SHP77 treated with DMSO at 0.1 percent for 48 hours (cell line): ENCODE data around the gene CCDC51.
"Not testable (repeated sequence)": the region's sequence is repeated elsewhere in the genome, so short reads cannot be mapped to it uniquely, and the experiment has no call there.

Source experiments
- DNase-seq: peaks from one replicate; lab custom pipeline; 2025; lab: John Stamatoyannopoulos, UW

Gene CCDC51, protein sequence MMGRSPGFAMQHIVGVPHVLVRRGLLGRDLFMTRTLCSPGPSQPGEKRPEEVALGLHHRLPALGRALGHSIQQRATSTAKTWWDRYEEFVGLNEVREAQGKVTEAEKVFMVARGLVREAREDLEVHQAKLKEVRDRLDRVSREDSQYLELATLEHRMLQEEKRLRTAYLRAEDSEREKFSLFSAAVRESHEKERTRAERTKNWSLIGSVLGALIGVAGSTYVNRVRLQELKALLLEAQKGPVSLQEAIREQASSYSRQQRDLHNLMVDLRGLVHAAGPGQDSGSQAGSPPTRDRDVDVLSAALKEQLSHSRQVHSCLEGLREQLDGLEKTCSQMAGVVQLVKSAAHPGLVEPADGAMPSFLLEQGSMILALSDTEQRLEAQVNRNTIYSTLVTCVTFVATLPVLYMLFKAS

DNA sequence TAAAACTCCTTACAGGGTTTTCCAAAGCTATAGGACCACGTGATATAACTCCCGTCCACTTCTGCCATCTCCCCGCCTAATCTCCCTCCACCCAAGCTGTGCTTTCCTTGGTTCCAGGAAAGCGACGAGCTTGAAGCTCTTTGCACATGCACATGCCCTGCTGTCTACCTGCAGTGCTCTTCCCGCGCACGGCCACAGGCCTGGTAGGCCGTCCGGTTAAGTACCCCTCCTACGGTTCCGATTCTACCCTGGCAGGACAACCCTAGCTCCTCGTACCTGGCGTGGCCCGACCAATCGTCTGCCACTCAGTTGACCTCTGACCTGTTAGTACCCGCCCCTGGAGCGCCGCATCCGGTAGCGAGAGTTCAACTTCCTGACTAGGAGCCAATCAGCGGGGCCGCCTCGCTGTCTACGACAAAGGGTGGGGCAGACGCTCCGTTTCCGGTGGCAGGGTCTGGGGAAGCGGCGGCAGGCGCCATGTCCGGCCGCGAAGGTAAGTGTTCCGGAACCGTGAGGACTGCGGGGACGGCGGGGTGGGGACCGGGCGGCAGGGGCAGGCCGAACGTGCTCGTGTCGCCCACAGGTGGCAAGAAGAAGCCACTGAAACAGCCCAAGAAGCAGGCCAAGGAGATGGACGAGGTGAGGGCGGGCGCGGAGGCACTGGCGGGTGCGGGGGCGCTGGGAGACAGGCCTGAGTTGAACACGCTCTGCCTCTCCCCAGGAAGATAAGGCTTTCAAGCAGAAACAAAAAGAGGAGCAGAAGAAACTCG is at the start of gene CCDC51, which contains the start of gene TMA7:
CCDC51 (minus strand) TSS at position 300 of the 770 bp plus-strand sequence. CDS start 4,991 bp downstream, outside the sequence.
TMA7 (plus strand) TSS at position 438 of the 770 bp plus-strand sequence; CDS start at position 478, 40 bp downstream.
- peak; percentile 95 for DNase-seq

DNA sequence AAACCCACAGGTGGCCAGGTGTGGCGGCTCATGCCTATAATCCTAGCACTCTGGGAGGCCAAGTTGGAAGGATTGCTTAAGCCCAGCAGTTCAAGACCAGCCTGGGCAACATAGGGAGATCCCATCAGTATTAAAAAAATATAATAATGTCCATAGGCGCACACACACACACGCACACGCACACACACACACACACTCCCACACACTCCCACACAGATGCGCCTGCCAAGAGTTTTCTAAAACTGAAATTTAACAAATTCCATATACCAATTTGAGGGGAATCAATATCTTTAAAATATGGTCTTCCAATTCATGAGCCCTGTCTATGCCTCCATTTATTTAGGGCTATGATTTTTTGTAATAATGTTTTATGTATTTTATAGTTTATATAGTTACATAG is 47.0 kb upstream of the CCDC51 start:
- no peak for DNase-seq

DNA sequence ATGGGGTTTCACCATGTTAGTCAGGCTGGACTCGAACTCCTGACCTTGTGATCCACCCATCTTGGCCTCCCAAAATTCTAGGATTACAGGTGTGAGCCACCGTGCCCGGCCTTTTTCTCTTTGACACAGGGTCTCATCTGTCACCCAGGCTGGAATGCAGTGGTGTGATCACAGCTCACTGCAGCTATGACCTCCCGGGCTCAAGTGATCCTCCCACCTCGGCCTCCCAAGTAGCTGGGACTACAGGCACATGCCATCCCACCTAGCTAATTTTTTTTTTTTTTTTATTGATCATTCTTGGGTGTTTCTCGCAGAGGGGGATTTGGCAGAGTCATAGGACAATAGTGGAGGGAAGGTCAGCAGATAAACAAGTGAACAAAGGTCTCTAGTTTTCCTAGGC is 42.9 kb upstream of the CCDC51 start:
- DNase-seq = not testable (repeated sequence)

DNA sequence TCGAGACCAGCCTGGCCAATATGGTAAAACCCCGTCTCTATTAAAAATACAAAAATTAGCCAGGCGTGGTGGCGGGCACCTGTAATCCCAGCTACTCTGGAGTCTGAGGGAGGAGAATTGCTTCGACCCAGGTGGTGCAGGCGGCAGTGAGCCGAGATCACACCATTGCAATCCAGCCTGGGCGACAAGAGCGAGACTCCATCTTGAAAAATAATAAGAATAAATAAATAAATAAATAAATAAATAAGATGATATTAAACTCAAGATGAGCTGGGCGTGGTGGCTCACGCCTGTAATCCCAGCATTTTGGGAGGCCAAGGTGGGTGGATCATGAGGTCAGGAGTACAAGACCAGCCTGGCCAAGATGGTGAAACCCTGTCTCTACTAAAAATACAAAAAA is 41.0 kb upstream of the CCDC51 start:
- not testable (repeated sequence) for DNase-seq

DNA sequence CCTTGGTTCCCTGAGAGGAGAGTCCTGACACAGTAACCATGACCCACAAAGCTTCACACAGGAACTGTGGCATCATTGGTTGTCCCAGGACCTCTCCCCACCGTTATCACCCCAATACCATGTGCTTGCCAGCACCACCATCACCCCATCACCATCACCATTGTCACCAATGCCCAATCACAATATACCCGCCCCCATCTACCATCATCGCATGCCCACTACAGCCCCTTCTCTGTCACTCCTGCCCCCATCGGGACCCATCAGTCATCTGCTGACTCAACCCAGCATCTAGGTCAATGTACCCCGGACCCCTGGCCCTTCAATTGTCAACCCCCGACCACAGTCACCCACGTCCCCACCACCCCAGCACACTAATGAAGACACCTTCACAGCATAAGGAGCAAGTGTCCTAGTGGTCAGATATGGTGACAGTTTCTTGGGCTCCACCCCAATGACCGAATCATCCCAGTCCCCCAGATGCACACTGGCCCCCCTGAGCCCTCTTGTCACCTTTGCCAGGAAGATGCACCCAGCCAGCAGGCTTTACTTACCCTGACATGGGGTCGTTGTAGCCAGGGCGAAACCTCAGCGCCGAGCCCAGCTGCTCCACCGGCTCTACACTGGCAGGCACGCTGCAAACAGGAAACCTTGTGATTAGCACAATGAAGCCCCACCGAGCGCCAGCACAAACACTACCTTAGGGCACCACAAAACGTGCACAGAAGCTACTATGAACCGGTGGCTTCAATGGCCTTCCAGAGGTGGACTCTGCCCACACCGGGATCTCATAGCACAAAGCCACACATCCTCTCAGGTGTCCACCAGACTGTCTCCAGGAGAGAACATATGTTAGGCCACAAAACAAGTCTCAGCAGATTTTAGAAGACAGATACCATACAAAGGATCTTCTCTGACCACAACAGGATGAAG is 39.0 kb upstream of the CCDC51 start:
- no peak for DNase-seq

DNA sequence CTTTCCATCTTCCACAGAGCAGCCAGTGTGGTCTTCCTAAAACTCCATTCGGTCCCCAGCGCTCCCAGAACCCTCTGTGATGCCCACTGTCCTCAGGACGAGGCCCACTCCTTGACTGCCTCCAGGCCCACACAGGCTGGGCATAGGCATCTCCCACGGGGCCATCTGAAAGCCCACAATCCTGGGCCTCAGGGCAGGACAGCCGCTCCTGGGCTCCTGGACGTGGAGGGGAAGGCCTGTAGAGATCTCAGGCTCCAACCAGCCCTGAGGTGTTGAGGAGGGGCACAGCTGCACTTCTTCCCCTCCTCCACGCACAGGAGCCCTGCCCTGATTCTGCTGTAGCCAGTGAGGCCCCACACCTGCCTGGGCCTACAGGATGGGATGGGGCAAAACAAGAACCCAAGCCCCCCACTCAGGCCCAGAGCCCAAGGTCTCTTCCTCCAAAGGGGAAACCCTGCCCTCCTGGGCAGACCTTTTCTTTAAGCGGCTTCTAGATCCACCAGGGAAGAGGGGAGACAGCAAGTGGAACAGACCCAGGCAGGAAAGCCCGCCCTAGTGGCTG is 38.1 kb upstream of the CCDC51 start:
- DNase-seq = no peak

DNA sequence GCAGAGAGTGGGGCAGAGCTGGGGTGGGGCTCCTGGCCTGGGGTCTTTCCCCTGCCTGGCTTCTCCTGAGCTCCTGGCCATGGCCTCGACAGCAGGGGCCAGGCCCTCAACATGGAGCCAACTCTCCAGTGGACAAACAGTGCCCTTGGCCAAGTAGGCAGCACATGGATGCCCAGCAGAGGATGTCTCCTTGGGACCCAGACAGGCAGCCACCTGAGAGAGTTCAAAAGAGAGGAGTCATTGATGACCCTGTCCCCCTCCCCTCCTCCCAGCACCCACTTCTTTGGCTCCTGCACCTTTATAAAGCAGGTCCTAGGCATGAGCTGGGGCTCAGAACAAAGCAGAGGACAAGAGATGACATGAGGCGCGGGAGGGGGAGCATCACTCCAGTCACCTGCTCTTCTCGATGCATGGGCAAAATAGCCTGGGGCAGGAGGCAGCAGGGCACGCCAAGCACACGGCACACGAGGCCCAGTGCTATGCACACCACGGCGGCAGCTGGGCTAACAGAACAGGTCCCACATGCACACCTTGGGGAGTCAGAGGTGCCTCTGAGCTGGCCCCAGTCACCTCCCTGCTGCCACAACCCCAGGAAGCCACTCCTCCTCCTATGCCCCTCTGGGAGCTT is 36.6 kb upstream of the CCDC51 start:
- DNase-seq = no peak

DNA sequence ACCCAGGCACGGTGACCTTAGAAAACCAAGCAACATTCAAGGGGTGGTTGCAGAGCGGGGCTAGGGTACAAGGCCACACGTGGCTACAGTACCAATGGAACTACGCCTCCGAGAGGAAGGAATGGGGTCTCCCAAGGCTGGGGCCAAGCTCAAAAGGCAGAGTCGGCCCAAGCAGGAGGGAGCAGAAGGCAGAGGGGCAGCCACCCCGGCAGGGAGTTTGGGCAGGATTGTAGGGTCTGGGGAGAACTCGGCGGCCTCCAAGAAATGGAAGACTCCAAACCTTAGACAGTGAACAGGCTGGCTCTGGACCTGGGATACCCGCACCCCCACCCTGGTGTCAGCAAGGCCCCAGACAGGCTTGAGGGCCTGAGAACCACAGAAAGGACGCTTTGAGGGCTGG is 35.3 kb upstream of the CCDC51 start:
- no peak for DNase-seq

DNA sequence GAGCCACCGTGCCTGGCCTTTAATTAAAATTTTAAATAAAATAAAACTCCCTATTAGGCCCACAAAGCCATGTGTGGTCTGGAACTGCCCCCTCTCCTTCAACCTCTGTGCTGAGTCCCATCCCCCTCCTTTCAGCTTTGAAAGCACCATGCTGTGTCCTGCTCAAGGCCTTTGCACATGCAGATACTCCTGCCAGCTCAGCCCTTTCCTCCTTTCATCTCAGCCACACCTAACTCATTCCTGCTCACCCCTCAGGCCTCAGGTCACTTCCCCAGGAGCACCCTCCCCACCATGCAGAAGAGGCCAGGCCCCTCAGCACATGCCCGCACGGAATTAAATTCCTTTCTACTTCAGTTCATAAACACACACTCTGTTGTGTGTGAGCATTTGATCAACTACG is 34.7 kb upstream of the CCDC51 start:
- DNase-seq = no peak

DNA sequence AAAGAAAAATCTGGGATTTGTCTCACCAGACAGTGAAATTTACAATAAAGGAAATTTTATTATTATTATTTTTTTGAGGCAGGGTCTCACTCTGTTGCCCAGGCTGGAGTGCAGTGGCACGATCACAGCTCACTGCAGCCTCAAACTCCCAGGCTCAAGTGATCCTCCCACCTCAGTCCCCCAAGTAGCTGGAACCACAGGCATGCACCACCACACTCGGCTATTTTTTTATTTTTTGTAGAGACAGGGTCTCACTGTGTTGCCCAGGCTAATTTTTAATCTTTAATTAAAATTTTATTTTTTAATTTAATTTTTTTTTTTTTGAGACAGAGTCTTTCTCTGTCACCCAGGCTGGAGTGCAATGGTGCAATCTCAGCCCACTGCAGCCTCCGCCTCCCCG is 34.1 kb upstream of the CCDC51 start:
- DNase-seq = not testable (repeated sequence)

DNA sequence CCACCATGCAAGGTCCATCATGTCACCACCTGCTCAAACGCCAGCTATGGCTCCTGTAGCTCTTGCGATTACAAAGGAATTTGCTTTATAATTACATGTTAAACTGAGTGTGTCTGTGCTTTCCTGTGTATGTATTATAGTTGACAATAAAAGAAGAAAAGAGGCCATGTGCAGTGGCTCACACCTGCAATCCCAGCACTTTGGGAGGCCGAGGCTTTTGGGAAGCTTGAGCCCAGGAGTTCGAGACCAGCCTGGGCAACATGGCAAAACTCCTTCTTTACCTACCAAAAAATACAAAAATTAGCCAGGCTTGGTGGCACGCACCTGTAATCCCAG is 33.7 kb upstream of the CCDC51 start:
- DNase-seq = peak; percentile 44

DNA sequence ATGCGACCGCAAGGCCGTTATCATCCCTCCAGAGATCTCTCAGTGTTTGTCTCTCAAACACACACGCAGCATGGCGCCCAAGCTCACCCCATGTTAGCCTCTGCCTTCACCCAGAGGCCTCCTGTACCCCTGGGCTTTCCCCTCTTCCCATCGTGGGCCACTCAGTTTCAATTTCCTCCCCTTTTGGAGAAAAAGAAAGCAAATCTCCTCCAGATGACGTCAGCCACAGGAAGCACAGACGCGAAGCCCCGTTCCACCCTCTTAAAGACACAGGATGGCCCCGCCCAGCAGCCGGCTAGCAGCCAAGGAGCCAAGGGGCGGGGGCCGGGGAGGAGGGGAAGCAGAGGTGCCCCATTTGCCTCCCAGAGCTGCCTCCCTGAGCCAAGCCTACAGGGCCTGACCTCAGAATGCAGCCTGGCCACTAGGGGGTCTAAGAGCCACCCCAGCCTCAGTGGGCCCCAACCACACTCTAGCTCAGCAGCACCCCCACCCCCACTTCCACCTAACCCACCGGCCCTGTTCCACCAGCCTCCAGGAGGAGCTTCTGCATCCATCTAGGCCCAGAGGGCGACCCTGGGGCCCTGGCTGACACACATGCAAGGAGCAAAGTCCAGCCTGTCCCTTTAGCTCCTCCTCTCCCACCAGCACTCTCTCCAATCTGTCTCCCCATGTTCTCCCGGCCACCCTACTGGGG is 33.2 kb upstream of the CCDC51 start:
- peak; percentile 54 for DNase-seq

DNA sequence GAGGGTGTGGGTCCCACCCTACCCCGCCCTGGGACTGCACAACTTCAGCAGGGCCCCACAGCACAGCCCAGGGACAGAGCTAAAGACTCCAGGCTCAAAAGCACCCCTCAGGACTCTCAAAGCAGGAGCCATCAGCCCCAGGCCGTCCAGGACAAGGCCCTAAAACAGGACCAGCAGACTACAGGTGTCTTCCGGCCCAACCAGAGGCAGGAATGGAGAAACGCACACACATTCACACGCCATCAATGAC is 32.7 kb upstream of the CCDC51 start:
- DNase-seq = no peak

DNA sequence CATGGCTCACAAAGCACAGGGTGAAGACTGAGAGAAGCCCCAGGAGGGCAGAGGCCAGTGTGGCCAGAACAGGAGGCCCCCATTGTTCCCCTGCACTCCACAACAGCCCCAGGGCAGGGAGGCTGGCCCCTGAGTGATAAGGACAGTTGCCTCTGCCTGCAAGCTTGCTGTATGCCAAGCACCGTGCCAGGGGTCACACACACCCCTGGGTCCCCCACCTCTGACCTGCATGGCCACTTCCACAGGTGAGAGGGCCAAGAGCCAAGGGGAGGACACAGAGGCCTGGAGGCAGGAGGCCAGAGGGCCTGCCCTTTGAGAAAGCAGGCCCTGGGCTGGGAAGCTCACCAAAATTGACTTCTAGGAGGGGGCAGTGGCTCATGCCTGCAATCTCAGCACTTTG is 30.4 kb upstream of the CCDC51 start:
- no peak for DNase-seq

DNA sequence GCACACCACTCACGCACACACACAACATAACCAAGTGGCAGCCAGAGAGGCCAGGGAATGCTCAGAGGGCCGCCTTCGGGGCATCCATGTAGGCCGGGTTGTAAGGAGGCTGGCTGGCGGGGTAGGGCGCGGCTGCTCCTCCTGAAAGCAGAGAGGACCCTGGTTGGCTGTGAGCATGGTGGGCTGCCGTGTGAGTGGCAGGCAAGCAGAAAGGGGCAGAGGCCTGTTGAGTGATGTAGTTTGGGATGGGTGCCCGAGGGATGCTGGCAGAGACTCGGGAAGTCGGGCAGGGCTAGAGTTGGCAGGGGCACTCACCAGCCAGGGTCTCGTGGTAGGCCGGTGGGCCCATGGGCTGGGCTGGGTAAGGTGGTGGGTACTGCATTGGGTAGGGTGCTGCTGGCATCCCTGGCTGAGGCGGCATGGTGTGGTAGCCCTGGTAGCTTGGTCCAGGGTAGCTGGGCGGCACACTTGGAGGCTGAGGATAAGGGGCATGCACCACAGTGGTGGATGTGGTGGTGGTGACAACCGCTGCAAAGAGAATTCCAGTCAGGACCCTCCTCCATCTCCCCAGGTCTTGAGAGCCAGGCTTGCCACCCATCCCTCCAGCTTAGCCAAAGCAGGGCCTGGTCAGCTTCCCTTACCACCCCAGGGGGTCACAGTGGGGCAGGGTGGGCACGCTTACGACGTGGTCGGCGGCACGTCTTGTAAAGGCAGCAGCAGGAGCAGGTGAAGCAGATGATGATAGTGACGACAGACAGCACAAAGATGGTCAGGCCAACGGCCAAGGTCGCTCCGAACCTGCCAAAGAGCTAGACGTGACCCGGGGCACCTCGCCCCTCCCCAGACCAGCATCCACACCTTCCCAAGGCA is 29.4 kb upstream of the CCDC51 start:
- DNase-seq = no peak

DNA sequence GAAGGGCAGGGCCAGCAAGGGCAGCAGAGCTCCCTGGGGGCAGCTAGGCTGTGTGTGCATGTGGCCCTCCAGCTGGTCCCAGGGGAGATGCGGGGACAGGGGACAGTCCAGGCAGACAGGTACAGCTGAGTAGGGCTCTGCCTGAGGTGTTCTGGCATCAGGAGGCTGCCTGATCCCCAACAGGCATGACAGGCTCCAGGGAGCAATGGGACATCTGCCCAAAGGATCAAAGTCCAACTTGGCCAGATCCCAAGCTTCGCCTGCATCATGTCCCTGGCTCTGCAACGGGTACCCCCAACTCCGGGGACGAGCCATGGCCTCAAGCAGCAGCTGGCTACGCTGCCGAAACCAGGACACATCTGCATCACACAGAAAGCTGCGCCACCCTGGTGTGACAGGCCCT is 28.4 kb upstream of the CCDC51 start:
- DNase-seq = no peak

DNA sequence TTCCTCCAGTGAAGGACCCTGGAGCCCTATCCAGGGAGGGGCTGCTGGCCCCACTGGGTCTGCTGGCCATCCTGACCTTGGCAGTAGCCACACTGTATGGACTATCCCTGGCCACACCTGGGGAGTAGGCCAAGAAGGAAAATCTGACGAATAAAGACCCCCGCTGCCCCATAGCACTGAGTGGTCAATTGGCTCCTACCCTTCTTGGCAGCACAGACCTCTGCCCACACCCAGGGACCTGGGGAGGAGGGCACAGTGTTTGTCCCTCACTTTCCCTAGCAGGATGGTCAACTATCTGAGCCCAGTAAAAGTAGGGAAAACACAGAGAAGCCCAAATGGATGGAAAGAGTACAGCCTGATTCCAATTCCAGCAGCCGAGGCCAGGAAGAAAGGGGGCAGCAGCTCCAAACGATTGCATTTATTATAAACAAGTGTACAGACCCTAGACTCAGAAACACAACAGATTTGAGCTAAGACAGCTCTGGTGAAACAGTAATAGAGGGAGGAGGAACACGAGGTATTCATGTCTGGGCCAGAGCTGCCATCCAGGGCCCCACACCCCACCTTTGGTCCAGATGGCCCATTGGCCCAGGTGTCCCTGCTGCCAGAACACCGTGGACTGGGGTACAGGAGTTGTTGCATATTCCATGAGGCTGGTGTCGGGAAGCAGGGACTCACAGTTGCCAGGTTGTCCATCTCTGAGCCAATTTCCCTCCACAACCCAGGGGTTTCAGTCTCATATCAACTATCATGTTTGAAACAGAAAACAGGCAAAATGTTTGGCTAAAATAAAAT is 27.8 kb upstream of the CCDC51 start:
- no peak for DNase-seq

DNA sequence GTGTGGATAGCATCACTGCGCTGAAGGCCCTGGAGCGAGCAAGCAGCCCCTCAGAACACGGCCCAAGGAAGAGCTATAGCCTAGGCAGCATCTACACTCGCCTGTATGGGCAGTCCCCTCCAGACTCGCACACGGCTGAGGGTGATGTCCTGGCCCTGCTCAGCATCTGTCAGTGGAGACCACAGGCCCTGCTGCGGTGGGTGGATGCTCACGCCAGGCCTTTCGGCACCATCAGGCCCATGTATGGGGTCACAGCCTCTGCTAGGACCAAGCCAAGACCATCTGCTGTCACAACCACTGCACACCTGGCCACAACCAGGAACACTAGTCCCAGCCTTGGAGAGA is 27.2 kb upstream of the CCDC51 start:
- DNase-seq = no peak

DNA sequence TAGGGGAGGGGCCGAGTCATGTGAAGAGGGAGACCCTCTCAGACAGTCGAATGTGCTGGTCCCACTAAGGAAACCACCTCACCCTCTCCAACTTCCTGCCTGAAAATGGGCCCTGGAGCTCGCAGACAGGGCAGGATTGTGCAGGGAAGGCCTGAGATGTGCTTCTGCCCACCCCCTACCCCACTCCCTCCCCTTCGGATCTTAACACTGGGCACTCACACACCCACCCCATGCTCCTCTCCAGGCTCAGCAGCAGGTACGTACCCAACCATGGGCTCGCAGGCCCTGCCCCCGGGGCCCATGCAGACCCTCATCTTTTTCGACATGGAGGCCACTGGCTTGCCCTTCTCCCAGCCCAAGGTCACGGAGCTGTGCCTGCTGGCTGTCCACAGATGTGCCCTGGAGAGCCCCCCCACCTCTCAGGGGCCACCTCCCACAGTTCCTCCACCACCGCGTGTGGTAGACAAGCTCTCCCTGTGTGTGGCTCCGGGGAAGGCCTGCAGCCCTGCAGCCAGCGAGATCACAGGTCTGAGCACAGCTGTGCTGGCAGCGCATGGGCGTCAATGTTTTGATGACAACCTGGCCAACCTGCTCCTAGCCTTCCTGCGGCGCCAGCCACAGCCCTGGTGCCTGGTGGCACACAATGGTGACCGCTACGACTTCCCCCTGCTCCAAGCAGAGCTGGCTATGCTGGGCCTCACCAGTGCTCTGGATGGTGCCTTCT is 26.6 kb upstream of the CCDC51 start:
- DNase-seq = no peak
